HG03520 (cell line): ENCODE measurements around the gene PRSS36.
"Not testable (repeated sequence)": the region's sequence is repeated elsewhere in the genome, so short reads cannot be mapped to it uniquely, and the experiment has no call there.

Source experiments
- ATAC-seq: cut with Tn5 transposase; IDR thresholded peaks from one replicate; pipeline ENCODE4 v1.9.1; 2021; ENCODE audit warnings: mild to moderate bottlenecking, moderate library complexity; ENCODE audit not compliant: unreplicated experiment

PRSS36 gene

GRCh38 chr16:31149894-31150890 is at the start of gene PRSS36:
Gene PRSS36 (minus strand): TSS chr16:31150066. CDS start chr16:31150035, 31 bp downstream.
- ATAC-seq: no peak

GRCh38 chr16:31199430-31200041 is 49.7 kb upstream of the PRSS36 start:
- no peak for ATAC-seq

DNA sequence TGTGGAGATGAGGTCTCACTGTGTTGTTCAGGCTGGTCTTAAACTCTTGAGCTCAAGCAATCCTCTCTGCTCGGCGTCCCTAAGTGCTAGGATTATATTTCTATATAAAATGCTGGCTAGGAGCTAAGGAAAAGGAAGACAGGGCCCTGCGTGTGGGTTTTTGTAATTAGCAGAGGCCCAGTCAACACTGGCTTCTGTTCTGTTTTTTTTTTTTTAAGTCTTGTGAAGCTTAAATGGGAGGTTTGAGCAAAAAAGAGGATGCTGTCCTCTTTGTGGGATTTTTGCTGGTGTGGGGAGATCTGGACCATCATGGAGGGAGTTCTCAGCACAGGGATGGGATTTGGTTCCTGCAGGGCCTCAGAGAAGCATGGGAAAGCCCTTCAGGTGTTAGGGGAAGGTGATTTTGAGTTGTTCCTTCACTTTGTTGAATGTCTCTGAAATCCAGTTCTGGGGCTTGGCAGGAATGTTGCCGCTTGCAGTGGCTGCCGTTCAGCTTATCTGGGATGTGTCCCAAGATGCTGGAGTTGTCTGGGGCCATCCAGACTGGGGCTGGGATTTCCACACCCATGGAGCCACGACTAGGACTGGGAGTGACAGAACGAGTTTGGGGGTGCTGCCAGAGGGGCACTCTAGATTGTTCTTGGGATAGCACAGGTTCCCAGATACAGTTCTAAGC is 48.5 kb upstream of the PRSS36 start:
- no peak for ATAC-seq

- ATAC-seq: no peak
Measured at GRCh38 chr16:31196324-31197088, 46.6 kb upstream of the PRSS36 start.

- ATAC-seq: not testable (repeated sequence)
Measured at GRCh38 chr16:31195861-31196260, 46.0 kb upstream of the PRSS36 start.

DNA sequence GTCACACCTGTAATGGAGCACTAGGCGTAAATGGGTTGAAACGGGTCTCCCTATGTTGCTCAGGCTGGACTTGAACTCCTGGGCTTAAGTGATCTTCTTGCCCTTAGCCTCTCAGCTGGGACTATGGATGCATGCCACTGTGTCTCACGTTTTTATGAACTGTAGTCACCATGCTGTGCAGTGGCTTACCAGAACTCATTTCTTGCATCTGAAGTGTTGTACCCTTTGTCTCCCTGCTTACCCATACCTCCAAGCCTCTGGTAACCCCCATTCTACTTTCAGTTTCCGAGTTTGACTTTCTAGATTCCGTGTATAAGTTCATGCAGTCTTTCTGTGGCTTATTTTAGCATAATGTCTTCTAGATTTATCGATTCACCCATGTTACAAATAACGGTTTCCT is 45.0 kb upstream of the PRSS36 start:
- no peak for ATAC-seq

GRCh38 chr16:31193874-31194273 is 44.0 kb upstream of the PRSS36 start:
- ATAC-seq: no peak

DNA sequence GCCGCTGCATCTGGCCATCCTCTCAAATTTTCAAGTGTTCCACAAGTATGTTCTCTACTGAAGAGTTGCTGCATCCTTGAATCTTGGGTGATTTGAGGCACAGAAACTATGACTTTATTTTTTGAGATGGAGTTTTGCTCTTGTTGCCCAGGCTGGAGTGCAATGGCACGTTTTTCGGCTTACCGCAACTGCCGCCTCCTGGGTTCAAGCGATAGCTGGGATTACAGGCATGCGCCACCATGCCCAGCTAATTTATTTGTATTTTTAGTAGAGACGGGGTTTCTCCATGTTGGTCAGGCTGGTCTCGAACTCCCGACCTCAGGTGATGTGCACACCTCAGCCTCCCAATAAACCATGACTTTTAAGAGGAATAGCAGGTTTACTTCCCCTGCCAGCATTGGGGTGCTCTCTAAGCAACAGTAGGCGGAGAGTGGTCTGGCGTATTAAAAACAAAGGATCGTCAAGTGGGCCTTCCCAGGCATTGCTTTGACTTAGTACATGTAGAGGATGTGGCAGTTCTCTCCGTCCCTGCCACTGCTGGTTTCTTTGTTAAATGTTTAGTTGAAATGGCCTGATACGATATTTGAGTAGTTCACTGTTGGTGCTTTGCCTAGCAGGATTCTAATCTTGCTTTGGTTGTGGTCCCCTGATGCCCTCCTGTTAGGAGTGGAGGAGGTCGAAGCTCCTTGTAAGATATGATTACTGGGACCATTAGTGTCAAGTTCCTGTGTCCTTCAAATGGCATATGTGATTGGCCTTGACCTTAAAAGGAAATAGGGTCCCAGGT is 43.2 kb upstream of the PRSS36 start:
- no peak for ATAC-seq

DNA sequence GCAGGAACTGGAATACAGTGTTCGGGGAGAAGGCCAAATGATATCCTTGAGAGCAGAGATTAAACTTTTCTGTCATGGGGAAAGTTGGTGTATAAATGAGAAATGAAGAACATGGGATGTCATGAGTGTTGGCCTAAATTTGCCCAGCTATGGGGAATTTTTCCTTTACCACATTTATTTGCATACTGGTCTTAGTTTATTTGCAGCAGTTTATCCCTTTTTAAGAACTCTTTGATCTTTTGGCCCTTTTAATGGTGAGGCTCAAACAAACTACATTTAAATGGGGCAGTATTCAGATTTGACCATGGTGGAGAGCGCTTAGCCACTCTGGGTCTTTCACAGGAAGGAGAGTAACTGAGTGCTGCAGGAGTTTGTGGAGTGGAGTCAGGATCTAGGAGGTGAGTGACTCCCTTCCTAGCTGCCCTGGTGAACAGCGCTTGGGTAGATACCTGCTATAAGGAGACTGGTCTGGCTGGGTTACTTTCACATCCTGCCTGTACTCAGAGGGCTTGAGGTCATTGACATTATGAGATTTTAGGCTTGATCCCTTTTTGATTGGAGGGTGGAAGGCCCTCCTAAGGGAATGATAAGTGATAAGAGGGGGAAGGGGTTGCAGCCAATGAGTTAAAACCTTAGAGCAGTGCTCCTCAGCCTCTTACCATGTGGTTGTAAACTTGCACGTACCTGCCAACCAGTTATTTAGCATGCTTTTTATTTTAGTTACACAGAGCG is 42.0 kb upstream of the PRSS36 start:
- ATAC-seq: no peak

DNA sequence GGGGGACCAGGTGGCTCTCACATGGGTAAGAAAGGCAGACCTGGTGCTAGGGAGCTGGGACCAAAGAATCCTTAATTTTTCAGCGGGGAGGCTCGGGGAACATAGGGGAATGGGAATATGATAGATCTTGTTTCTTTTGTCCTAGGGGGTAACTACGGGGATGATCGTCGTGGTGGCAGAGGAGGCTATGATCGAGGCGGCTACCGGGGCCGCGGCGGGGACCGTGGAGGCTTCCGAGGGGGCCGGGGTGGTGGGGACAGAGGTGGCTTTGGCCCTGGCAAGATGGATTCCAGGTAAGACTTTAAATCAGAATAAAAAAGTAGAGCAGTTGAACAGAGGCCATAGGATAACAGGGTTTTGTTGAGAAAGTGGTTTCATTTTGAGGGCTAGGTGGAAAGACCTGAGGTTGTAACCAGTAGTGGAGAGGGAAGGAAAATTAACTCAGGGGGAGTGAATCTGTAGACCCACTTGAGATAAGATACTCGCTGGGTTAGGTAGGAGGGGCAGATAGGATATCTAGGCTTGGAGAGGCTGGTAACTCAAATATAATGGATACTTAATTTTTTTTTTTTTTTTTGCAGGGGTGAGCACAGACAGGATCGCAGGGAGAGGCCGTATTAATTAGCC is 41.1 kb upstream of the PRSS36 start:
- no peak for ATAC-seq

DNA sequence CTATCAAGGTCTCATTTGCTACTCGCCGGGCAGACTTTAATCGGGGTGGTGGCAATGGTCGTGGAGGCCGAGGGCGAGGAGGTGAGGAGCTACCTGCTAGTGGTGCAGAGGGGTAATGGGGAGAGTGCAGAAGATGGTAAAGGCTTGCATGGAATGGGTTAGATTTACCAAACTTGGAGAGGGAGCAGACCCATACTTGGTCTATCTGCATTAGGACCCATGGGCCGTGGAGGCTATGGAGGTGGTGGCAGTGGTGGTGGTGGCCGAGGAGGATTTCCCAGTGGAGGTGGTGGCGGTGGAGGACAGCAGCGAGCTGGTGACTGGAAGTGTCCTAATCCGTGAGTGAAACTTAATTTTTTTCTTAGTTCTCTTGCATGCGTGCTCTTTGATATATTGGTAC is 40.2 kb upstream of the PRSS36 start:
- ATAC-seq: no peak

- ATAC-seq: no peak
Measured at GRCh38 chr16:31189412-31189778, 39.5 kb upstream of the PRSS36 start.

DNA sequence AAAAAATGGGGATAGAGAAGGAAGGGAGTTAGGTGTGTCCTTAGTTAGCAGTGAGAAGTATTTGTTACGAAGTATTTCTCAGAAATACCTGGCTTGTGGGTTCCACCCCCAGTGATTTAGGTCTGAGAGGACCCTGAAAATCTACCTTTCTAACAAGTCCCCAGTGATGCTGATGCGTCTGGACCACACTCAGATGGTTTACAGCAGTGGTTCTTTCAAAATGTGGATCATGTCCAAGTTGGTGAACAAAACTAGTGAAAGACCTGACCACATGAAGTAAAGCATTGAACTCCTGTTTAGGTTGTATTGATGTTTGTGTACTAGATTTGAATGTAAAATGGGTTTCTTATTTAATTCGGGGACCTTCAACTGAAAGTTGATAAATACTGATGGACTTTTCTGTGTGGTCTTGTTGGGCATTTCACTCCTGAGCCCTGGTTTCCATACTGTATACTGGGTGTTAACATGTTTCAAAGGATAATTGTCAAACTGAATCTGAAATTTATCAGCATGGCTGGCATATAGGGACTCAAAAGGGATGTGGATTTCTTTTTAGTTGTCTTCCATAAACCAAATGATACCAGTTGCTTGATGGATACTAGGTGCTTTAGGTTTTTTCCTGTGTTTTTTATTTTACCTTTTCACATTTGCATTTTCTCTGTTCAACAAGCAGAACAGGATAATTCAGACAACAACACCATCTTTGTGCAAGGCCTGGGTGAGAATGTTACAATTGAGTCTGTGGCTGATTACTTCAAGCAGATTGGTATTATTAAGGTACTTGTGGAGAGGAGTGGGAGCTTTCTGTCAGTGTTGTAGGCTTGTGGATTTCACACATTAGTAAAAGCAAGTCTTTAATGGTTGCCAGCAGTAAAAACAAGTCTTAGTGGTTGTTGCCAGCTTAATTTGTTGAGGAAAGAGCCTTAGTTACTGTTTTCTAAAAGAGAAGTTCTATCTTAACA is 38.9 kb upstream of the PRSS36 start:
- ATAC-seq: no peak

GRCh38 chr16:31187808-31188189 is 37.9 kb upstream of the PRSS36 start:
- no peak for ATAC-seq

- ATAC-seq: no peak
Measured at GRCh38 chr16:31186930-31187807, 37.3 kb upstream of the PRSS36 start.

- no peak for ATAC-seq
Measured at GRCh38 chr16:31186176-31186575, 36.3 kb upstream of the PRSS36 start.

GRCh38 chr16:31185339-31185738 is 35.5 kb upstream of the PRSS36 start:
- ATAC-seq: no peak
